ENCODE data around the gene TDP1. TPM values are rescaled to one million over a fixed set of nuclear protein-coding genes. Genes with fewer than 3 reads are reported as not detected.

Gene TDP1
- total and polyA plus RNA-seq, 2 donors (not counting 1 experiment from before 2014, with no cell fraction given) = 20.5 to 55.9 TPM

DNA sequence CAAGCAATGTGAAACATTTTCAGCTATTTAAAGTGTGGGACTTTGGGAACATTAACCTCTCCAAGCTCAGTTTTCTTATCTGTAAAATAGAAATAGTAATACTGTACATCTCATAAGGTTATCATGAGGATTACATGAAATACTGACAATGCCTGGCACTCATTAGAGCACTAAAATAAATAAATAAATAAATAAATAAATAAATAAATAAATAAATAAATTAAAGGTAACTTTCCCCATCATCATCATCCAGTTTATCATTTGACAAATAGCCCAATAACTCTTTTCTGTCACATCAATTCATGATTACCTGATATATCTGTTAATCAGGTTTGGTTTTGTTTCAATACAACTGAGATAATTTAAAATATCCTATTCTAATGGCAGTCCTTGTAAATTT, 49.7 kb upstream of the TDP1 start:
- no peaks in the 10 kb centered on the region for H3K36me3 ChIP-seq (replicated peaks in 1 of 2; ENCODE audit: control extremely low read depth in 1 of 2, control insufficient read depth in 1 of 2, extremely low read depth in 1 of 2, insufficient read depth in 2 of 2, low read length in 1 of 2)
- no peaks in the 10 kb centered on the region for H3K27me3 ChIP-seq (replicated peaks in 1 of 4; ENCODE audit: control extremely low read depth in 1 of 4, control insufficient read depth in 3 of 4, insufficient read depth in 4 of 4, low read length in 3 of 4)
- ChIA-PET POLR2A (no interaction called here), CTCF (interaction anchor here (0.7 to 1.5 kb wide), 2 partner anchors 9 to 181 kb away, joined by 3 read pairs; no protein-coding TSS in a partner anchor)
- Mint-ChIP-seq H3K27ac (no peak overlapping the region), H3K4me3 (no peak overlapping the region), H3K4me1 (no peaks in the 10 kb centered on the region), H3K27me3 (no peaks in the 10 kb centered on the region), H3K9me3 (ENCODE audit: insufficient read depth) (no peaks in the 10 kb centered on the region)
- H4K20me1 ChIP-seq (ENCODE audit: control insufficient read depth, insufficient read depth, low read length, poor library complexity, severe bottlenecking) = no peaks in the 10 kb centered on the region
- TF ChIP-seq EZH2 (IDR thresholded peaks at IDR 0.05; ENCODE audit: borderline replicate concordance, insufficient read depth, low read depth, low read length, poor library complexity, severe bottlenecking) = no peak
- no peak overlapping the region for H3K4me3 ChIP-seq (ENCODE audit: control extremely low read depth in 1 of 5, extremely low read depth in 1 of 5, insufficient read depth in 1 of 5, low read depth in 2 of 5, low read length in 4 of 5)
- DNase-seq = no peak
- H3K27ac ChIP-seq (ENCODE audit: low read length in 2 of 2) = no peak overlapping the region
- no peak overlapping the region for H3K9ac ChIP-seq (ENCODE audit: low read length)
- intact Hi-C loops (cut with micrococcal nuclease) = no loop called here
- no peaks in the 10 kb centered on the region for H3K9me3 ChIP-seq (ENCODE audit: control extremely low read depth in 1 of 3, control insufficient read depth in 2 of 3, insufficient read depth in 1 of 3, low read length in 2 of 3)
- ATAC-seq (ENCODE audit: low read depth) = no peak
- no peak overlapping the region for H2AFZ ChIP-seq (ENCODE audit: insufficient read depth, low read depth, low read length, poor library complexity, severe bottlenecking)
- H3K4me1 ChIP-seq (ENCODE audit: control insufficient read depth in 2 of 2, insufficient read depth in 2 of 2, low read length in 2 of 2) = no peaks in the 10 kb centered on the region
- H3K4me2 ChIP-seq (replicated peaks; ENCODE audit: low read depth, low read length, poor library complexity, severe bottlenecking) = no peak overlapping the region
- H3K79me2 ChIP-seq (ENCODE audit: control insufficient read depth, insufficient read depth, low read length) = no peaks in the 10 kb centered on the region

DNA sequence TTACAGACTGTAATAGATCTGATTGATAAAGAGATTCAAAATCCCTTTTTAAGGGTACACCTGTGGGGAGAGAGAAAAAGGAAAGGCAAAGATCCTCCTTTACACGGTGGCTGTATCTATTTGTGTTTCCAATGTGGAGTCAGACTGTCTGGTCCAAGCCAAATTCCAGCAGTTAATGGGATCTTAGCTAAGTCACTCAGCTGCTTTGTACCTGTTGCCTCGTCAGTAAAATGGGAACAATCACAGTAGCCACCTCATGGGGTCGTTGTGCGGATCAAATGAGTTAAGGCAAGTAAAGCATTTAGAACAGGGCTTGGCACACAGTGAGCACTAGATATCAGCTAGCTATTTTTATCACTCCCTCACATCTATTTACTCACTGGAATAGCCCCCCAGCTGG, 48.1 kb upstream of the TDP1 start:
- no peak for DNase-seq
- Histone ChIP-seq H3K79me2 (ENCODE audit: control insufficient read depth, insufficient read depth, low read length) (no peaks in the 10 kb centered on the region), H2AFZ (ENCODE audit: insufficient read depth, low read depth, low read length, poor library complexity, severe bottlenecking) (no peak overlapping the region), H3K36me3 (replicated peaks in 1 of 2; ENCODE audit: control extremely low read depth in 1 of 2, control insufficient read depth in 1 of 2, extremely low read depth in 1 of 2, insufficient read depth in 2 of 2, low read length in 1 of 2) (no peaks in the 10 kb centered on the region), H3K4me1 (ENCODE audit: control insufficient read depth in 2 of 2, insufficient read depth in 2 of 2, low read length in 2 of 2) (no peaks in the 10 kb centered on the region), H3K9ac (ENCODE audit: low read length) (no peak overlapping the region), H3K27me3 (replicated peaks in 1 of 4; ENCODE audit: control extremely low read depth in 1 of 4, control insufficient read depth in 3 of 4, insufficient read depth in 4 of 4, low read length in 3 of 4) (no peaks in the 10 kb centered on the region), H3K9me3 (ENCODE audit: control extremely low read depth in 1 of 3, control insufficient read depth in 2 of 3, insufficient read depth in 1 of 3, low read length in 2 of 3) (no peaks in the 10 kb centered on the region), H3K4me3 (ENCODE audit: control extremely low read depth in 1 of 5, extremely low read depth in 1 of 5, insufficient read depth in 1 of 5, low read depth in 2 of 5, low read length in 4 of 5) (no peak overlapping the region), H4K20me1 (ENCODE audit: control insufficient read depth, insufficient read depth, low read length, poor library complexity, severe bottlenecking) (no peaks in the 10 kb centered on the region), H3K27ac (ENCODE audit: low read length in 2 of 2) (no peak overlapping the region), H3K4me2 (replicated peaks; ENCODE audit: low read depth, low read length, poor library complexity, severe bottlenecking) (no peak overlapping the region)
- H3K27ac Mint-ChIP-seq = no peak overlapping the region
- no peak overlapping the region for H3K4me3 Mint-ChIP-seq
- H3K27me3 Mint-ChIP-seq = no peaks in the 10 kb centered on the region
- ChIA-PET POLR2A (no interaction called here), CTCF (interaction anchor here (0.9 to 1.5 kb wide), 2 partner anchors 867 to 878 kb away, joined by 3 to 4 read pairs; no protein-coding TSS in a partner anchor)
- no peaks in the 10 kb centered on the region for H3K4me1 Mint-ChIP-seq
- TF ChIP-seq, protein P1, sequence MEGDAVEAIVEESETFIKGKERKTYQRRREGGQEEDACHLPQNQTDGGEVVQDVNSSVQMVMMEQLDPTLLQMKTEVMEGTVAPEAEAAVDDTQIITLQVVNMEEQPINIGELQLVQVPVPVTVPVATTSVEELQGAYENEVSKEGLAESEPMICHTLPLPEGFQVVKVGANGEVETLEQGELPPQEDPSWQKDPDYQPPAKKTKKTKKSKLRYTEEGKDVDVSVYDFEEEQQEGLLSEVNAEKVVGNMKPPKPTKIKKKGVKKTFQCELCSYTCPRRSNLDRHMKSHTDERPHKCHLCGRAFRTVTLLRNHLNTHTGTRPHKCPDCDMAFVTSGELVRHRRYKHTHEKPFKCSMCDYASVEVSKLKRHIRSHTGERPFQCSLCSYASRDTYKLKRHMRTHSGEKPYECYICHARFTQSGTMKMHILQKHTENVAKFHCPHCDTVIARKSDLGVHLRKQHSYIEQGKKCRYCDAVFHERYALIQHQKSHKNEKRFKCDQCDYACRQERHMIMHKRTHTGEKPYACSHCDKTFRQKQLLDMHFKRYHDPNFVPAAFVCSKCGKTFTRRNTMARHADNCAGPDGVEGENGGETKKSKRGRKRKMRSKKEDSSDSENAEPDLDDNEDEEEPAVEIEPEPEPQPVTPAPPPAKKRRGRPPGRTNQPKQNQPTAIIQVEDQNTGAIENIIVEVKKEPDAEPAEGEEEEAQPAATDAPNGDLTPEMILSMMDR (IDR thresholded peaks at IDR 0.05) = no peak
- no peak for TF ChIP-seq EZH2 (IDR thresholded peaks at IDR 0.05; ENCODE audit: borderline replicate concordance, insufficient read depth, low read depth, low read length, poor library complexity, severe bottlenecking)
- no peak for ATAC-seq (ENCODE audit: low read depth)
- 100% methylated on average over 3 of the region's 4 CpGs for WGBS (ENCODE audit: insufficient coverage)
- intact Hi-C loops (cut with micrococcal nuclease) = no loop called here
- no peaks in the 10 kb centered on the region for H3K9me3 Mint-ChIP-seq (ENCODE audit: insufficient read depth)

All from B cell (primary cell).